Measurements from ENCODE around the gene HSPB8. TPM values are rescaled to one million over a fixed set of nuclear protein-coding genes. Genes with fewer than 3 reads are reported as not detected.

The HSPB8 gene
- total RNA-seq, 2 donors from 2014 or later = 14.8 to 22.7 TPM

- TF ChIP-seq POLR2A (IDR thresholded peaks at IDR 0.05) (no peak), CTCF (IDR thresholded peaks at IDR 0.05) (no peak)
- DNase-seq (no peak), ATAC-seq (no peak)
- Histone ChIP-seq H3K4me1 (no peaks in the 10 kb centered on the region), H3K36me3 (replicated peaks in 1 of 2; ENCODE audit: insufficient read depth in 1 of 2, low read depth in 2 of 2) (no peaks in the 10 kb centered on the region), H3K9me3 (no peaks in the 10 kb centered on the region), H3K27ac (no peak overlapping the region), H3K4me3 (no peak overlapping the region), H3K27me3 (no peaks in the 10 kb centered on the region)
- WGBS, 2 donors = 70 to 80% methylated on average over 4 of the region's 4 CpGs
- intact Hi-C loops (cut with DNase I) = no loop called here
Measured at GRCh38 chr12:119136811-119137410, 41.8 kb upstream of the HSPB8 start.

DNA sequence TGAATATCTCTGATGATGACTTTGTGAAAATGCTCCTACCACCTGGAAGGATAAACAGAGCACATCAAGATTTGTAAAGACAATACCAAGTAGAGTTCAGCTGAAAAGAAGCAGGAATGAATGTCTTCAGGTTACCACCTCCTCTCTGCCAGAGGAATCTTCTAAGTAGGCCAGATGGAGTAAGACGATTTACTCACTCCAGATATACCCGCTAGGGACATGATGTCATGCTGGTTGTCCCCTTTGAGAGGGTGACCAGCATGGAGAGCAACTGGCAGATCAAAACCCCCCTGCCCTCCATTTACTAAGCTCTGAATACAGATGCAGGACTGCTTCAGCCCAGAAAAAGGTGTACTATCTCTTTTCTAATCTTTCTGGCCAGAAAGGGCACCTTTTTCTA lies 39.3 kb upstream of the HSPB8 start:
- H3K9me3 ChIP-seq = no peaks in the 10 kb centered on the region
- TF ChIP-seq CTCF (IDR thresholded peaks at IDR 0.05) (no peak), POLR2A (IDR thresholded peaks at IDR 0.05) (no peak)
- no peak overlapping the region for H3K27ac ChIP-seq
- DNase-seq = no peak
- H3K4me3 ChIP-seq = no peak overlapping the region
- intact Hi-C loops (cut with DNase I) = no loop called here
- no peaks in the 10 kb centered on the region for H3K27me3 ChIP-seq
- no peak for ATAC-seq
- H3K4me1 ChIP-seq = no peaks in the 10 kb centered on the region
- no peaks in the 10 kb centered on the region for H3K36me3 ChIP-seq (replicated peaks in 1 of 2; ENCODE audit: insufficient read depth in 1 of 2, low read depth in 2 of 2)
- 68 to 83% methylated on average over 2 of the region's 2 CpGs for WGBS, 2 donors

GRCh38 chr12:119145367-119145766 lies 33.4 kb upstream of the HSPB8 start:
- 62 to 65% methylated on average over 7 to 13 of the region's 13 CpGs for WGBS, 2 donors
- intact Hi-C loops (cut with DNase I) = no loop called here
- Histone ChIP-seq H3K27ac (no peak overlapping the region), H3K4me3 (no peak overlapping the region), H3K36me3 (replicated peaks in 1 of 2; ENCODE audit: insufficient read depth in 1 of 2, low read depth in 2 of 2) (no peaks in the 10 kb centered on the region), H3K27me3 (no peaks in the 10 kb centered on the region), H3K4me1 (no peaks in the 10 kb centered on the region), H3K9me3 (no peaks in the 10 kb centered on the region)
- no peak for ATAC-seq
- no peak for DNase-seq
- TF ChIP-seq POLR2A (IDR thresholded peaks at IDR 0.05) = no peak
- no peak for TF ChIP-seq CTCF (IDR thresholded peaks at IDR 0.05)

GRCh38 chr12:119147847-119148448 lies 30.8 kb upstream of the HSPB8 start:
- no peaks in the 10 kb centered on the region for H3K9me3 ChIP-seq
- no peak overlapping the region for H3K27ac ChIP-seq
- DNase-seq (no peak), ATAC-seq (no peak)
- 78 to 79% methylated on average over 2 of the region's 2 CpGs for WGBS, 2 donors
- no peaks in the 10 kb centered on the region for H3K4me1 ChIP-seq
- intact Hi-C loops (cut with DNase I) = no loop called here
- TF ChIP-seq POLR2A (IDR thresholded peaks at IDR 0.05) = no peak
- no peak for TF ChIP-seq CTCF (IDR thresholded peaks at IDR 0.05)
- no peak overlapping the region for H3K4me3 ChIP-seq
- no peaks in the 10 kb centered on the region for H3K36me3 ChIP-seq (replicated peaks in 1 of 2; ENCODE audit: insufficient read depth in 1 of 2, low read depth in 2 of 2)
- H3K27me3 ChIP-seq = no peaks in the 10 kb centered on the region

DNA sequence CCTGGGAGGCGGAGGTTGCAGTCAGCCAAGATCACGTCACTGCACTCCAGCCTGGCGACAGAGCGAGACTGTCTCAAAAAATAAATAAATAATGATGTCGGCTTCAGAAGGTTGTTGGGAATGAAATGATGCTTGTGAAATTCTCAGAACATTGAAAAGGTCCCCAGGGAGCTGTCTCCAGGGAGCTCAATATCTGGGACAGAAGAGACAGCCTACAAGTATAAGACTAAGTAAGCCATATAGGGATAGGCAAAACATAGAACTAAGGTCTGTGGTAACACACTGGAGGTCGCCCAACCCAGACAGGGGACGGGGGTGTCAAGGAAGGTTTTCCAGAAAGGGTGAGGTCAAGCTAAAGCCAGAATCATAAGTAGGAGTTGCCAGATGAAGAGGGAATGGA lies 29.5 kb upstream of the HSPB8 start:
- Histone ChIP-seq H3K9me3 (no peaks in the 10 kb centered on the region), H3K27me3 (no peaks in the 10 kb centered on the region), H3K36me3 (replicated peaks in 1 of 2; ENCODE audit: insufficient read depth in 1 of 2, low read depth in 2 of 2) (no peaks in the 10 kb centered on the region), H3K27ac (no peak overlapping the region), H3K4me1 (no peaks in the 10 kb centered on the region), H3K4me3 (no peak overlapping the region)
- WGBS, 2 donors = 85 to 91% methylated on average over 7 of the region's 7 CpGs
- no peak for DNase-seq
- no peak for ATAC-seq
- TF ChIP-seq CTCF (IDR thresholded peaks at IDR 0.05) (no peak), POLR2A (IDR thresholded peaks at IDR 0.05) (no peak)
- intact Hi-C loops (cut with DNase I) = no loop called here

All from body of pancreas (tissue), 4 donors.